HG02970 (cell line): ENCODE measurements around the gene NAA20.

Experiments
- ATAC-seq: cut with Tn5 transposase; IDR thresholded peaks from one replicate; pipeline ENCODE4 v1.9.1; 2021; ENCODE audit warnings: mild to moderate bottlenecking, moderate library complexity, moderate number of reproducible peaks; ENCODE audit not compliant: unreplicated experiment, low FRiP score

NAA20 gene

DNA sequence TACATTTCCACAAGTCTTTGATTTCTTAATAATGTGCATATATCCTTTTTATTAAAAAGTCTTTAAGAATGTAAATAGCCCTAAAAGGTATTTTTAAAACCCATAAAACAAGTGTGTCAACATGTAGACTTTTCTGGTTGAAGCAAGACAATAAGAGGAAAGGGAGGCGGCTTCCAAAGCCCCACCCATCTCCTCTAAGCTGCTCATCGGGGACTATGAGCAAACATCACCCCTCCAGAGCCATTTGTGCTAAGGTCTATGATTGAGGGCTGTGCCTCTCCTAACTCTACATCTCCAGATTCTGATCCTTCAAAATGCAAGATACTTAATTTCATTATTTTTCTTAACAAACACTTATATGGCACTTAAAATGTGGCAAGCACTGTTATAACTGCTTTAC is 2.5 kb upstream of the NAA20 start:
- no peak for ATAC-seq

DNA sequence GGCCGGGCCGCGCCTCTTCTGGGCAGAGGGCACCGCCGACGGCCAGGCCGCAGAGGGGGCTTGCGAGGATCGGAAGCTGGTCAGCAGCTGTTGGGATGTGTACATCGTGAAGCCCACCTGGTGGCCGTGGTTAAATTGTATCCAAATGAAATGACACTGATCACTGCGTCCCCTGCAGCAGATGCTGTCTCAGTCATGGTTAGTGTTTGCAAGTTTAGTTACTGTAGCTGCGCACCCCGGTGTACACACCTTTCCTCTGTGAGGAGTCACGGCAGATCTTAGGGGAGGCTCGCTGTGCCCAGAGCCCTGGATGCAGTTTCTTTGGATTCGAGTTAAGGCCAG is 653 bp downstream of the NAA20 start:
- ATAC-seq: peak; percentile 8

DNA sequence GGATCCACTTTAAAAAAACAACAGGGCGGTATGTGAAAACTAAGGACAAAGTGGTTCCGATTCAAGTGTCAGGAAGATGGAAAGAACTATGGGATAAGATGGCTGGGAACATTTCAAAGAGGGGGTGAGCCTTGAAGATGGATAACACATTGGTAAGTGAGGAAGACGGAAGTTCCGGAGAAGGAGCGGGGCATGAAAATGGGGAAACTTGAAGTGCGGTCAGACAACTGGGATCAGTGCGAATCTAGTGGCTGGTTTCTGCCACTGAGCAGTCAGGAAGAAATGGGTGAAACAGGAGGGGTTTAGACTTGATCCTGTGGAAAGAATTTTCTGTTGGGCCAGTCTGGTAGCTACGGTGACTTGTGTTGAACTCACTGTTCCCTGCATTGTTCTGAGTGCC is 1.2 kb downstream of the NAA20 start:
- no peak for ATAC-seq

DNA sequence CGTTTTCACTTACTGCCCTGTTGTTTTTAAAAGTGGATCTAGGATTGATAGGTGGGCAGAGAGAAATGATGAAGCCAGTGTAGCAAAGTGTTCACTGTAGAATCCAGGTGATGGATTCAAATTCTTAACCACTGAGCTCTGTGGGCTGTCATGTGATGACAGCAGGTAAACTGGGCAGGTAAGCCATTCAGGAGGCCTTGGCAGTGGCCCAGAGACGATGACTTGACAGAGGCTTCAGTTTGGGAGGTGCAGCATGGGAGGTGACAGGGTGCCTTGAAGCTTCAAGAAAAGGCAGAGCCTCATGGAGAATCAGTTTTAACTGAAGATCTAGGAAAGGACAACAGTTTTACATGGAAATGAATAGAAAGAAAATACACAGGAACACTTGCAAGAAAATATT is 2.0 kb downstream of the NAA20 start:
- no peak for ATAC-seq

DNA sequence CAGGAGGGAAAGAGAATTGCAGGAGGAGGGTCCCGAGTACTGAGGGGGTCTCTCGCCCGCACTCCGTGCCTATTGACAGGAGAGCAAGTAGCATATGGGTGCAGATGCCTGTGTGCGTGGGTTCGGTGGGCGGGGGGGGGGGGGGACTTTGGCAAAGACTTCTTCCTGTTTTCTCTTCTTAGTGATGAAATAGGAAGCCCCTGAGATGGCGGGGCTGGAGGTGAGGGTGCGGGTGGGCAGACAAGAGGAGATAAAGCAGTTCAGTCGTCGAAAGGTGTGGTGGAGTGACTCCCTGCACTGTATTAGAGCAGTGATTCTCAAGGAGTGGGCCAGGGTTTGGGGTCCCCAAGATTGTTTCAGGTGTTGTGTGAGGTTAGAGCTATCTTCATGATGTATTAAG is 3.7 kb downstream of the NAA20 start:
- no peak for ATAC-seq

DNA sequence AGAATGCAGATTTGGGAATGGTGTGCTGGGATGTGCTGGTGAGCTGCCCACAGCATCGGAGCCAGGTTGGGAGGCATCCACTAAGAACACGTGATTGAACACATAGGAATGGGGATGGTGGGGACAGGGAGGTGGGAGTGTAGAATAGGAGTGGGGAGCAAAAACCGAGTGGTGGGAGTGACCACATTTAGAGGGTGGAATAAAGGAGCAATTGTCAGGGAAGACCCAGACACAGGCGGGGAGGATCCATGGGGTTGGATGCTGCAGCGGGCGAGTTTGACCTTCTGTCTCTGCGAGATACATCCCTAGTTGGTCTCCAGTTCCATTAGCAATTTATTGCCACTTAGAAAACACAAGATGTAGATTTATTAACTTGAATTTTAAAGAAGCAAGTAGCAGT is 4.7 kb downstream of the NAA20 start:
- no peak for ATAC-seq

DNA sequence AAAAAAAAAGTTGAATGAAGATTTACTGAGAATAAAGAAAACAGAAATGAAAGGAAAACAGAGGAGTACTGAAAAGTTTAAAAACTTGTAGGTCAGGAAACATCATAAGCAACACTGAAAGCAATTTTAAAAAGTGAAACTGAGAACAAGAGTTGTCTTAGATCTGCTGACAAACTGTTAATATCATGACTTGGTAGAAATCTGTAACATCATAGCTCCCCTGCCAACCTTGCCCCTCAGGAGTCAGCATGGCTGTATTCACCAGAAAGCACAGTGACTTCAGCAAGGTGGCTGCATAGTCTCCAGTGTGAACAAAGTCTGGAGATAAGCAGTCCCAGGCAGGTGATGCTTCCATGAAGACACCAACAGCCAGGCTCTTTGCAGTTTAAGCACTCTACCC is 5.3 kb downstream of the NAA20 start:
- ATAC-seq: no peak

DNA sequence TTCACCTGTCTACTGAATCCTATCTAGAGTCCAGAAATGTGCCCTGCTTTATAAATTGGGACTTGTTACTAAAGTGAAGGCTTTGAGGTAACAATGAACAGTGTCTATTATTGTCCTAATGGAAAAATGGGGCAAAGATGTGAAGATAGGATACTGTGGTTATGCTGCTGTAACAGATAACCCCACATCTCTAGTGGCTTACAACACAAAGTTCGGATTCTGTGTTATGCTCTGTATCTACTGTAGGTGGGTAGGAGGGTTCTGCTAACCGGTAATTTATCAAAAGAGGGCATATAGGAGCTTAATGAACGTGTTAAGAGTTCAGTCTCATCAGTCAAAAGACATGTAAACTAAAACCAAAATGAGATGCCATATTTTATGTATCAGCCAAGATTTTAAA is 6.2 kb downstream of the NAA20 start:
- ATAC-seq: no peak

DNA sequence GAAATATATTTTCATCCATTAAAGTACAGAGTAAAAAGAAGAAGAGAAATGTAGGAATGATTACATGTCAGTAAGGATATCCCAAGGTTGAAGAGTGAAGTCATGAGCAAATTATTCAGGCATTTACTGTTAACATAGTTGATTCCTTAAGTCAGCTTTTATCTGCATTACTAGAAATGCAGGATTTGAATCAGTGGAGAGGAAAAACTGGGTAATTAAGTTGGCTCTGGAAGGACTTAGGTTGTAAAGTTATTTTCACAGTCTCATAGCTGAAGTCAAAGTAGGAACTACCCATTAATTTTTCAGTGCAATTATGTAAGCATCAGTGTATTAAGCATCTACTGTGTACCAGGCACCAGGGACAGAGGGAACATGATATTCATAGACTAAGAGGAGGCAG is 7.8 kb downstream of the NAA20 start:
- ATAC-seq: no peak

DNA sequence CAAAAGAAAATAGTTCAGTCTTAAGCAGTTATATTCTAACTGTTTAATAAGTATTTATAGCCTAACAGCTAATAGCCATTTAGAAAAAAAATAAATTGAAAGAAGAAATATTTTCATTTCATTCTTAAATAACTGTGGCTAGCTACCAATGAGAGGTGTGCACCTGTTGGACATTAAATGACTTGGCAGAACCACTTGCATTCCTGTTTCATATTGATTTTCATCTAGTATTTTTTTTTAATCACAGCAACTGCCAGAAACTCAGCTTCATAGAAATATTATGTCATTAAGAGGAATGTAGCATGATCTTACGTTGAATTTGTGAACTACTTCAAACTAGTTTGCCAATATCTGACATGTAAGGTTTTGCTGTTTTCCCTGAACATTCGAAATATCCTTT is 10.1 kb downstream of the NAA20 start:
- no peak for ATAC-seq

DNA sequence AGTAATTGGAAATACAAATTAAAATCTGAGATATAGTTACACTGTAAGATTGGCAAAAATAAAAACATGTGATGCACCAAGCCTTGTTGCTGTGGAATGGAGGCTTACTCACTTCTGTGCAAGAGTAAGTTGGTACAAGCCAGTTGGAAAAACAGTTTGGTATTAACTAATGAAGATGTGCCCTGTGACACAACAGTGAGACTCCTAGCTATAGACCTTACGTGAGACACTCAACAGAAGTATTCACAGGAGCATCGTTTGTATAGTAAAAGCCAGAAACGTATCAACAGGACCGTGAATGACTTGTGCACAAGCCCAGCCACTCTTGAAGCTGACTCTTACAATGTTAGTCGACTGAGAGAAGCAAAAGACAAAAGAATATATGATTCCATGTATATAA is 14.6 kb downstream of the NAA20 start:
- no peak for ATAC-seq

DNA sequence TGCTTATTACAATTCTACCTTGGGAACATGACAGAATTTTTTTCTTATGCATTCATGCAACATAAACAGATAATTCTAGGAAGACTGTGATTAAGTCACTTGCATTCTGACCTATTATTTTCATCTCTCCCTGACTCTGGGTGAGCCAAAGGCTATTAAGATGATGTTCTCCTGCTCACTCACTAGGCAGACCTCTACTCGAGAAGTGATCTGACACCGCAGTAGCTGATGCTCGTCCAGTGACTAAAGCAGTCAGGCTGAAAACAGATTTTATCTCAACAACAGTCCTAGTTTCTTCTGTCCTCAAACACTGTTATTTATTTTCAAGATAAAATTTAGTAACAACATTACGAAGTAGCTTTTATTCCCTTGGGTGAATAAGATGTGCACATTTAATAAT is 17.3 kb downstream of the NAA20 start:
- no peak for ATAC-seq

DNA sequence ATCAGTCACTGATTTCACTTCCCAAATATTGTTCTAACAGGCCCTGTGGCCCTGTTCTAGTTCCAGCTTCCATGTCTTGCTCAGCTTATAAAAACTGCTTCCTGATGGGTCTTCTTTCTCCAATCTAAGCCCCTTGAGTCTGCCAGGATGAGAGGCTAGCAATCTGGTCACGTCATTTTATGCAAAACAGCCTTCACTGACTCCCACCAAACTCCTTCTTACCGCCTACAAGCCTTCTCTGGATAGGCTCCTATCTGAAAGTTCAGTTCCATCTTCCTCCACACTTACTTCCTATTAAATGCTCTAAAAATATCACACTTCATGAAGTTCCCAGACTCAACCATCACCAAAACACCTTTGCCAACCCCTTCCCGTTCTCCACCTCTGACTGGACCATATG is 19.6 kb downstream of the NAA20 start:
- no peak for ATAC-seq

DNA sequence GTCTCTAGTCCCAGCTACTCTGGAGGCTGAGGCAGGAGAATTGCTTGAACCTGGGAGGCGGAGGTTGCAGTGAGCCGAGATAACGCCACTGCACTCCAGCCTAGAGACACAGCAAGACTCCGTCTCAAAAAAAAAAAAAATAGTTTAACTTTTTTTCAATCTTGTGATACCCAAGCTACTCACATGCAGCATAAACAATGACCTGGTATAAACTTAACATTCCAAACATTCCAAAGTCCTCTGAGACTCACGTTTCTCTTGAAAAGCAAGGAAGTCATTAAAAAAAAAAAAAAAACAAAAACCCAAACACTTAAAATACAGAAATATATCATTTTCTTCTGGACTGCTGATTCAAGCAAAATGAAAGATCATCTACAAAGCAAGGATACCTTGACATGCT is 20.8 kb downstream of the NAA20 start:
- ATAC-seq: no peak

DNA sequence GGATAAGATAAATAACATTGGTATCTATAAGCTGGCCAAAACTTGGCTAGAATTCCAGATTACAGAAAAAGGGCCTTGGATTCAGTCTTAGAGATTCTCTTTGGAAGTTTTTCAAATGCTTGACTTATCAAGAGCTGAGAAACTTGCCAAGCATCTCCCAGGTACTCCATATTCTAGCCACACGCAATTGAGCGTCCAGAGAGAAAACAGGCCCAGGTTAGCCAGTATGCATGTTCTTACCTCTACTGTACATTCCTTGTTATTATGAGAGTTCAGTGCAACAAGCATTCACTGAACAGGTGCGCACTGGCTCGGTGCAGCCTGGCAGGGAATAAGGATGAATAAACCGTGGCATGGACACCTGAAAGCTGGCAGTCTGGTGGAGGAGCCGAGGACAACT is 21.4 kb downstream of the NAA20 start:
- ATAC-seq: no peak

DNA sequence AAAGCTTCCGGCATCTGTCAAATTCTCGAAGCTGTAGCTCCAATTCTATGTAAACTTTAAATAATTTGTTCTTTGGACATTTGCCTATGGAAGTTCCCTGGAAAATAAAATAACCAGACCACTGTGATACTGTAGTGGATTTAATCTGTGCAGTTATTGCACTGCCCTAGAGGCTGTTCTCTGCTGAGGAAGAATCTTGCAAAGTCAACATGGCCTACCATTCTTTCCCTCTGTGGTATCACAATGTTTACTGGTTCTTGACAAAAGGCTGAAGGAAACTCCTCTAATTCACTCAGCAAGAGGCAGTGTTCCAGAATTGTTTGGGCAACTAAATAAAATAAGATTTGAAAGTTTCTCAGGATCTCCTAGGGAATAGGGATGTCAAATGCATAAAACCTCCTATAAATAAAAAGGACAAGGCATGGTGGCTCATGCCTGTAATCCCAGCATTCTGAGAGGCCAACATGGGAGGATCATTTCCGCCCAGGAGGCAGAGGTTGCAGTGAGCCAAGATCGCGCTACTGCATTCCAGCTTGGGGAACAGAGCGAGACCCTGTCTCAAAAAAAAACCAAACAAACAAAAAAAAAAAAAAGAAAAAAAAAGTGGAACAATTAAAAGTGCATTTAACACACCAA is 22.7 kb downstream of the NAA20 start:
- ATAC-seq: no peak

DNA sequence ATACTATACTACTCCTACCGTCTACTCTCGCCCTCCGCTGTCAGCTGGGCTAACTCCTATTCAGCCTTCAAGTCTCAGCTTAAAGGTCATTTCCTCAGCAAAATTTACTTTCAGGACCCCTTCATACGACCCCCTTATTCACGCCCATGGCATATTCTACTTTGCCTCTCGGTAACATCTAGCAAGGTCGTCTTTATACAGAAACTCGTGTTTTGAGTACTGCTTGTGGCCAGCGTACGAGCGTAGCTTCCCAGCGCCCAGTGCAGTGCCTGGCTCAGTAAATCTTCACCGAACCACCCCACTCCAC is 34.6 kb downstream of the NAA20 start:
- ATAC-seq: no peak

DNA sequence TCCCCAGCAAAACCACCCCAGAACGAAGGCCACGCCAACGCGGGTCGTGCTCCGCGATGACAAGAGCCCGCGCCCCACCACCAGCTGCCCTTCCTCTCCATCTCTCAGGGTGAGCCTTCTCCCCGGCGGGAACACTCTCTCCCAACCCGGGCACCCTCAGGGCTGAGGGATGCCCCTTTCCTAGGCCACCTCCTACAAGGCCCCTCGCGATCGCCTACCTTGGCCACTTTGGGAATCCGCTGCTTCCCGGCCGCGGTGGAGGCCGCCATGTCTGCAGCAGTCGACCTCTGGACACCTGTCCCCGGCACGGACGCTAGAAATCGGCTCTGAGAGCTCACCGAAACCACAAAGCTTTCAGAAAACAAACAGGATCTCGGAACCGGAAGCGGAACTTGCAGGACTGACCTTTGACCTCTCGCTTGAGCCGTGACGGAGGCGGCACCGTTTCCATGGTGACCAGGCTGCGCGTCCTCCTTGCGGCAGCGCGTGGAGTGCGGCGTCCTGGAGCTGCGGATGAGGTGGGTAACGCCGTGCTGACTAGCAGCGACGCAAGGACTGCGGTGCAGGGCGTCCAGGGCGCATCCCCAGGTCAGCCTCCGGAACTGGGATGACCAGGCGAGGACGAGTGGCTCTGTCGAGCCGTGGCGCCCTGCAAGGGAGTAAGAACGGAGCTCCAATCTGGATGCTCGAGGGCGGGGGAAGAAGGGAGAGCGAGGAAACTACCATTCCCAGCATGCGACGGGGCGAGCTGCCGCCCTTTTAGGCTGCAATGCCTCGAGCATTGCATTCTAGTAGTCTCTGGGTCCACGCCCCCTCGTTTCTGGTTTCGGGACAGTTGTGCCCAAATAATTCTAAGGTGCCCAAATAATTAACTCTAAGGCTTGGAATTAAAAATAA is 35.2 kb downstream of the NAA20 start, which contains the start of the genes CFAP61 and CRNKL1:
TSS of gene CFAP61 (plus strand) at position 459 of the 897 bp plus-strand sequence. CDS start 4,122 bp downstream, outside the sequence.
TSS of gene CRNKL1 (minus strand) at position 393 of the 897 bp plus-strand sequence. CDS start at position 269, 124 bp downstream.
- peak; percentile 97 for ATAC-seq

DNA sequence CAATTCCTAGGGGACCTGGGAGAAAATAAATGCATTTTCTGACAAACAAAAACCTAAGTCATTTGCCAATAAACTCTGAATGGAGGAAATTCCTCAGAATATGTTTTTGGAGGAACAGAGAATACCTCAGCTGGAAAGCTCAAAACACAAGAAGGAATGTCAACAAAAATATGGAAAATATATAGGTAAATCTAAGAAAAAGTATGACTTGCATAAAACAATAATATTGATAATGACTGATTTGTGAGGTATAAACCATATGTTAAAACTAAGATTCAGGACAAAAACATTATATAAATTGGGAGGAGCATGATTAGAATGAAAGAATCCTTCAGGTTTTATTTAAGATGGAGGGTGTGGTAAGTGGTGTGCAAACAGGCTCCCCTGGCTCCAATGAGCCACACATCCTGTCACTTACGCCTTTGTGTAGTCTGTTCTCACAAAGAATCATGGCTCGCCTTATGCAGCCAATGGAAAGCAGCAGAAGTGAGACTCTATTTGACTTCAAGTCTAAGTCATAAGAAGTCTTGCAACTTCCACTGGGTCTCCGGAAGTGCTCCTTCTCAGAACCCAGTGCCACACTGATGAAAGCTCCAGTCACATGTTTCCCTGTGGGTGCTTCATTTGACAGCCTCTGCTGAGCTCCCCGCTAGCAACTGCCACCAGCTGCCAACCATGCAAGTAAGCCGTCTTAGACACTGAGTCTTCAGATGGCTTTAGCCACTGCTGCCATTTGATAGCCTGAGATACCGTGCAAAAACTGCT is 43.3 kb downstream of the NAA20 start:
- no peak for ATAC-seq

DNA sequence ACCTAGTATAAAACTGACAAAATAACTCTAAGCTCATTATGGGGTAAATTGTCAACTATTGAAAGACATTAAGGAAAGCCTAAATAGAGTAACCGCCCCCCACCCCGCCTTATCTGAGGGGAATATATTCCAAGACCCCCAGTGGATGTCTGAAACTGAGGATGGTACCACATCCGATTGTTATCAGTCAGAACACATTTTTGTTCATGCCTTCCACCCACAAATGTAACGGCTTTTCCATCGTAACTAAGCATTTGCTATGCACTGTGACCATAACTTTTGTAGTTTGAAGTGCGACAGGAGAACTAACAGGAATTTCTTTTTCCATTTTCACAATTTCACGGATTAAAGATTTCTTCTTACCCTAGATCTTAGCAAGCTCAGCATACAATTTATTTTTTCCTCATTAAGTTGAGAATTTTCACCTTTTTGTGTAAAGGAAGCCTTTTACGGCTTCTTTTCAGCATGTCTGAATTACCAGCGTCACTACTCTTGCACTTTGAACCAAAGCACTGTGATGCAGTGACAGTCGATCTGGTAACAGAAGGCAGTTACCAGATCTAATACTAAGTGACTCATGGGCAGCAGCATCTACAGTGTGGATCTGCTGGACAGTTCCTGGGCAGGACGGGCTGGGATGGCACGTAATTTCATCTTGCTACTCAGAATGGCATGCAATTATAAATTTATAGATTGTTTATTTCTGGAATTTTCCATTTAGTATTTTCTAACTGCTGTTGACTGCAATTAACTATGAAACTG is 47.0 kb downstream of the NAA20 start:
- no peak for ATAC-seq

DNA sequence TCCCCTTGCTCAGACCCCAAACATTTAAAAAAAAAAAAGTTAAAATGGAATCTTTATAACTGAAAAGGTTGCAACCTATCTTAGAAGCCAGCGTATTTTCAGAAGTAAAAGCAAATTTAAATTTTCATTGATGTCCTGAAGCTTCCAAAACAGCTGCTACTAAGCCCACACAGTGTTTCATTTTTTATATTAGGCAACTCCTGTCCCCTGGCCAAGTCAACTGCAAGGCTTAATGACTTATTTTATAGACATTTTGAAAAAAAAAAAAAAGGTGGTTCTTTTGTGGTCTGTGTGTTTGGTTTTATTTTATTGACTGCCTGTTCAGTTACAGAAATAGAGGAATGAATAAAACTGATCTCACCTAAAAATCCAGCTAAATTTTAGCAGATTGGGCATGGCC is 48.2 kb downstream of the NAA20 start:
- ATAC-seq: no peak
